ENCODE measurements around the gene PON2.

The PON2 gene

GRCh38 chr7:95476904-95477594, 42.2 kb upstream of the PON2 start:
- peak; percentile 74 for DNase-seq (ENCODE audit: low read depth)
- no peak overlapping the region for H3K4me3 ChIP-seq (ENCODE audit: low read depth, low read length)
- peak; percentile 64 for TF ChIP-seq CTCF (IDR thresholded peaks at IDR 0.05; ENCODE audit: insufficient read depth, low read depth, low read length, missing control alignments)

- no peak for DNase-seq (ENCODE audit: low read depth)
- H3K4me3 ChIP-seq (ENCODE audit: low read depth, low read length): no peak overlapping the region
- no peak for TF ChIP-seq CTCF (IDR thresholded peaks at IDR 0.05; ENCODE audit: insufficient read depth, low read depth, low read length, missing control alignments)
These were observed 41.4 kb upstream of the PON2 start for GRCh38 chr7:95476072-95476847.

- TF ChIP-seq CTCF (IDR thresholded peaks at IDR 0.05; ENCODE audit: insufficient read depth, low read depth, low read length, missing control alignments): no peak
- no peak for DNase-seq (ENCODE audit: low read depth)
- H3K4me3 ChIP-seq (ENCODE audit: low read depth, low read length): no peak overlapping the region
These were observed 38.6 kb upstream of the PON2 start for GRCh38 chr7:95473276-95473985.

- TF ChIP-seq CTCF (IDR thresholded peaks at IDR 0.05; ENCODE audit: insufficient read depth, low read depth, low read length, missing control alignments): no peak
- no peak overlapping the region for H3K4me3 ChIP-seq (ENCODE audit: low read depth, low read length)
- no peak for DNase-seq (ENCODE audit: low read depth)
These were observed 37.8 kb upstream of the PON2 start for GRCh38 chr7:95472581-95473161.

GRCh38 chr7:95471071-95471470, 36.2 kb upstream of the PON2 start:
- TF ChIP-seq CTCF (IDR thresholded peaks at IDR 0.05; ENCODE audit: insufficient read depth, low read depth, low read length, missing control alignments): no peak
- no peak for DNase-seq (ENCODE audit: low read depth)
- no peak overlapping the region for H3K4me3 ChIP-seq (ENCODE audit: low read depth, low read length)

- no peak for TF ChIP-seq CTCF (IDR thresholded peaks at IDR 0.05; ENCODE audit: insufficient read depth, low read depth, low read length, missing control alignments)
- peak; percentile 67 for DNase-seq (ENCODE audit: low read depth)
- H3K4me3 ChIP-seq (ENCODE audit: low read depth, low read length): no peak overlapping the region
These were observed 35.6 kb upstream of the PON2 start for GRCh38 chr7:95470452-95470851.

Measured in GM12865 (cell line).